Gastroesophageal sphincter (tissue), 3 donors: ENCODE data around the gene JPT1.

Experiments used
- EP300 ChIP-seq: sonication (generic); formaldehyde crosslinking; IDR thresholded peaks from one replicate; pipeline ENCODE4 v1.6.1; 2017; ENCODE audit warnings: antibody characterized with exemption, mild to moderate bottlenecking
- POLR2A ChIP-seq, 2 donors: fragments of 450-650 bp; IDR thresholded peaks; one replicate each; pipeline ENCODE4 v1.6.1; 2017; ENCODE audit warnings: antibody characterized with exemption in 2 of 2, mild to moderate bottlenecking in 2 of 2, moderate library complexity in 1 of 2
- POLR2AphosphoS5 ChIP-seq: sonication (generic); formaldehyde crosslinking; IDR thresholded peaks from one replicate; pipeline ENCODE4 v1.6.1; 2017; ENCODE audit warnings: antibody characterized with exemption
- TF ChIP-seq, protein P1 (sequence below), 4 experiments: fragments of 200-600 bp in 2 of 4; fragments of 450-650 bp in 2 of 4; sonication (generic) in 1 of 4; IDR thresholded peaks; one replicate each; pipeline ENCODE4 v1.5.1; 2017 to 2019; ENCODE audit warnings: antibody characterized with exemption in 4 of 4, mild to moderate bottlenecking in 2 of 4, moderate library complexity in 2 of 4

- TF ChIP-seq, protein P1, sequence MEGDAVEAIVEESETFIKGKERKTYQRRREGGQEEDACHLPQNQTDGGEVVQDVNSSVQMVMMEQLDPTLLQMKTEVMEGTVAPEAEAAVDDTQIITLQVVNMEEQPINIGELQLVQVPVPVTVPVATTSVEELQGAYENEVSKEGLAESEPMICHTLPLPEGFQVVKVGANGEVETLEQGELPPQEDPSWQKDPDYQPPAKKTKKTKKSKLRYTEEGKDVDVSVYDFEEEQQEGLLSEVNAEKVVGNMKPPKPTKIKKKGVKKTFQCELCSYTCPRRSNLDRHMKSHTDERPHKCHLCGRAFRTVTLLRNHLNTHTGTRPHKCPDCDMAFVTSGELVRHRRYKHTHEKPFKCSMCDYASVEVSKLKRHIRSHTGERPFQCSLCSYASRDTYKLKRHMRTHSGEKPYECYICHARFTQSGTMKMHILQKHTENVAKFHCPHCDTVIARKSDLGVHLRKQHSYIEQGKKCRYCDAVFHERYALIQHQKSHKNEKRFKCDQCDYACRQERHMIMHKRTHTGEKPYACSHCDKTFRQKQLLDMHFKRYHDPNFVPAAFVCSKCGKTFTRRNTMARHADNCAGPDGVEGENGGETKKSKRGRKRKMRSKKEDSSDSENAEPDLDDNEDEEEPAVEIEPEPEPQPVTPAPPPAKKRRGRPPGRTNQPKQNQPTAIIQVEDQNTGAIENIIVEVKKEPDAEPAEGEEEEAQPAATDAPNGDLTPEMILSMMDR (IDR thresholded peaks at IDR 0.05): no peak
- TF ChIP-seq POLR2AphosphoS5 (no peak), POLR2A (IDR thresholded peaks at IDR 0.05) (no peak), EP300 (no peak)
These were observed 18.4 kb downstream of the JPT1 start for GRCh38 chr17:75135946-75136345.
